Stimulated activated CD4-positive, alpha-beta T cell treated with anti-CD3 and anti-CD28 coated beads, Interleukin-12 subunit alpha, Interleukin-12 subunit beta, amount 100 ng/mL, for 24 hours (primary cell): ENCODE results near the gene ZNF646.

Experiments
- DNase-seq, 2 experiments: peaks; one replicate each; pipeline ENCODE4 v3.0.0-alpha.2; 2020; ENCODE audit warnings: low read depth in 2 of 2

The ZNF646 gene

GRCh38 chr16:31108035-31108793 is 34.0 kb downstream of the ZNF646 start, which contains the start of gene BCKDK:
BCKDK (plus strand) TSS chr16:31108386; CDS start chr16:31109224, 838 bp downstream.
- peak; percentile 58 to 74 for DNase-seq

- DNase-seq: no peak
These were observed 34.8 kb downstream of the ZNF646 start for GRCh38 chr16:31108794-31109558.

GRCh38 chr16:31109622-31110021 is 35.4 kb downstream of the ZNF646 start:
- DNase-seq: no peak

GRCh38 chr16:31110106-31111034 is 36.1 kb downstream of the ZNF646 start:
- no peak for DNase-seq

GRCh38 chr16:31111881-31112466 is 37.8 kb downstream of the ZNF646 start:
- DNase-seq: no peak

- no peak for DNase-seq
These were observed 38.5 kb downstream of the ZNF646 start for GRCh38 chr16:31112711-31113110.

GRCh38 chr16:31113121-31114120 is 39.2 kb downstream of the ZNF646 start:
- no peak for DNase-seq

- no peak for DNase-seq
These were observed 40.2 kb downstream of the ZNF646 start for GRCh38 chr16:31114468-31114867.

- peak; percentile 94 to 98 for DNase-seq
These were observed 43.4 kb downstream of the ZNF646 start, which contains the start of gene KAT8 for GRCh38 chr16:31117384-31118222. KAT8 (plus strand) TSS chr16:31117664; CDS start chr16:31117682, 18 bp downstream.

GRCh38 chr16:31118223-31119155 is 44.3 kb downstream of the ZNF646 start:
- no peak for DNase-seq

- DNase-seq: no peak
These were observed 45.9 kb downstream of the ZNF646 start for GRCh38 chr16:31120129-31120528.

GRCh38 chr16:31125844-31126243 is 51.6 kb downstream of the ZNF646 start:
- DNase-seq: no peak

GRCh38 chr16:31127182-31127581 is 53.0 kb downstream of the ZNF646 start:
- DNase-seq: no peak

- DNase-seq: no peak
These were observed 54.7 kb downstream of the ZNF646 start for GRCh38 chr16:31128711-31129567.

GRCh38 chr16:31129568-31130335 is 55.5 kb downstream of the ZNF646 start:
- no peak for DNase-seq

GRCh38 chr16:31130336-31130891 is 56.2 kb downstream of the ZNF646 start:
- DNase-seq: no peak
